SIG-M5 treated with dmso at 0.1 percent for 504 hours (cell line): Measurements from ENCODE around the gene BNC2.
A peak's percentile ranks its signal among the peaks of the same experiment; 100 is the strongest.
"Not testable (repeated sequence)": the region's sequence is repeated elsewhere in the genome, so short reads cannot be mapped to it uniquely, and the experiment has no call there.

Experiments
- DNase-seq: peaks from one replicate; lab custom pipeline; 2025; ENCODE audit not compliant: unreplicated experiment; lab: John Stamatoyannopoulos, UW

BNC2 gene

GRCh38 chr9:16870596-16871335, at the start of gene BNC2:
TSS of gene BNC2 (minus strand) at chr9:16870670. CDS start at chr9:16870648, 22 bp downstream.
- DNase-seq: peak; percentile 12

- DNase-seq: no peak
These were observed 48.5 kb upstream of the BNC2 start for GRCh38 chr9:16918920-16919319.

GRCh38 chr9:16915126-16915831, 44.8 kb upstream of the BNC2 start:
- DNase-seq: no peak

DNA sequence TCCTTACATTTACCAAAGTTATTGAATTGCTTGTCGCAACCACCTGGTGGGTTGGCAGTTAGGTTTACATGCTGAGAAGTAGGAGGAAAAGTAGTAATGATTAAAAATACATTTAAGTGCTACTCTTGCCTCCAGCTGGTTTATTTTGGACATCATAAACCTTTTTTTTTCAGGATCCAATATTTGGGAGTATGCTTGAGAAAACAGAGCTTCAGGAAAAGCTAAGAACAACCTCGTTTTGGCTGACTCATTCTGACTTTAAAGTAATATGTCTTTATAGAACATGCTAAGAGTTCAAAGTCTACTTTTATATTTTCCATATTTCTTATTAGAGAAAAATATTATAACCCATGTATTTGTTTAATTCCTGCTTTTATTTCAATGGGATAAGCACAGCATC, 41.7 kb upstream of the BNC2 start:
- DNase-seq: no peak

- not testable (repeated sequence) for DNase-seq
These were observed 37.7 kb upstream of the BNC2 start for GRCh38 chr9:16908206-16908605.

DNA sequence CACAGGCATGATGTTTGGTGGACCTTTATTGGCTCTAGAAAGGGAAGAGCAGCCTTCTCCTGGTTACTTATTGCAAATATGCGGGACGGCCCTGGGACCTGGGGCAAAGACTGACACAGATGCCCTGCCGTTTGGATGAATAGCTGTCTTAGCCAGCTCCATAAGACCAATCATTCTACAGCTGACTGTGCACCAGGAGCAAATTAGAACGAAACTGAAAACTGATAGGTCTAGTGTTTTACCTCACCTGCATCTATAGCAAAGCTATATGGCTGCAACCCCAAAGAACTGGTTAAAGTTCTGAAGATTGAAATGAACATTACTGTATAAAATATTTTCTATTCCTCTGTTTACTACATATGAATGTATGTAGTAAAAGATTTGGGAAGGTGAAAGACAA, 34.2 kb upstream of the BNC2 start:
- DNase-seq: no peak

GRCh38 chr9:16901590-16901989, 31.1 kb upstream of the BNC2 start:
- no peak for DNase-seq

DNA sequence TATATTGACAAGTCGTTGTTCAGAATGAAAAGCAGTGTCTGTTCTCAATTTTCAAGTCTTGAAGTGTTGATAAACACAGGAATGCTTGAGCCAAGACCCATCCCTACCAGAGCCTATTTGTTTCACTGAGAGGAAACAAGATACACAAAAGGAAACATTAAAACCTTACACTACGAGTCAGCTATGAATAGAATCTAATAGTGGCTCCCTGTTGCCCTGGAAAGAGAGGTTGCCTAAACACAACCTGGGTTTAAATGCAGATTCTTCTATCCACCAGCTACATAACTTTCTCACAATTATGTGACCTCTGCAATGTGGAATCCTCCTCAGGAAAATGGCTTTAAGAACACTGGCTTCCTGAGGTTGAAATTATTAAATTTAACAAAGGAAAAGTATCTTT, 29.1 kb upstream of the BNC2 start:
- no peak for DNase-seq

DNA sequence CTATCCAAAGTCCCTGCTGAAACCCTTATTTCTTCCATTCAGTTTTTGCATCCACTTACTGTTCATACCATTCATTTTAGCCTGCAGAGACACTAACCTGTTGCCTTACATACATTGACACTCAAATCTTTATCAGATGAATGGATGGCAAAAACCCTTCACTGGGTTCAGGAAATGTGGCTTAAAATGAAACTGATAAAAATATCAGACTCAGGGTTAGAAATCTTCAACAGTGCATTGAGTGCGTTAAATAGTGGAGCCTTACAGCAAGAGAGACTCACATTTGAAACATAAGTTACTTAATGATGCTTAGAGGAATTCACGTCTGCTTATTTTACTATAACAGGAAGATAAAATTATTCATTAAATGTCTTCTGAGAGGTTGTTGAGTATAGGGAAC, 28.0 kb upstream of the BNC2 start:
- DNase-seq: no peak

DNA sequence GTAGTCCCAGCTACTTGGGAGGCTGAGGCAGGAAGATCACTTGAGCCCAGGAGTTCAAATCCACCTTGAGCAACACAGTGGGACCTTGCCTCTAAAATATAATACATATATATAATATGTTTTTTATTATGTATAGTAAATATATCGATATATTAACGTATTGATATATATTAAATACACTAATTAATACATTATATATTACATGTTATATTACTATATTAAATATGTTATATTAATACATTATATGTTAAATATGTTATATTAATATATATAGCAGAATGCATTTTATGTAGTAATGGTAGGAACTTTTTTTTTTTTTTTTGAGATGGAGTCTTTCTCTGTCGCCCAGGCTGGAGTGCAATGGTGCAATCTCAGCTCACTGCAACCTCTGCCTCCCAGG, 18.1 kb upstream of the BNC2 start:
- no peak for DNase-seq

DNA sequence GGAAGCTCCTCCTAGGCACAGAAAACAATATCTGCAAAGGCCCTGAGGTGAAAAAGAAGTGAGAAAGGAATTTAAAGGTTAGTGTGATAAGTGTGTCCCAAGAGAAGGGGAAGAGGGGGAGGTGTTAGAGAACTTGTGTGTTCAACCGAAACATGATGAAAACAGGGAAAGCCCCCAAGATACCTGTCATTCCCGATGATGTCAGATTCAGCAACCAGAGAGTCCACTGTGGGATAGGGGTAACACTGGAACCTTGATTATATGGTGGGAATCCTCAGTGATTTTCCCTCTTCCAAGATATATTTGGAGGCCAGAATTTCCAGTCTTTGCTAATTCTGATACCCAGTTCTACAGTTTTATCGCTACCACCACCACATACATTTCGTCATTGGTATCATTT, 15.5 kb upstream of the BNC2 start:
- DNase-seq: no peak

DNA sequence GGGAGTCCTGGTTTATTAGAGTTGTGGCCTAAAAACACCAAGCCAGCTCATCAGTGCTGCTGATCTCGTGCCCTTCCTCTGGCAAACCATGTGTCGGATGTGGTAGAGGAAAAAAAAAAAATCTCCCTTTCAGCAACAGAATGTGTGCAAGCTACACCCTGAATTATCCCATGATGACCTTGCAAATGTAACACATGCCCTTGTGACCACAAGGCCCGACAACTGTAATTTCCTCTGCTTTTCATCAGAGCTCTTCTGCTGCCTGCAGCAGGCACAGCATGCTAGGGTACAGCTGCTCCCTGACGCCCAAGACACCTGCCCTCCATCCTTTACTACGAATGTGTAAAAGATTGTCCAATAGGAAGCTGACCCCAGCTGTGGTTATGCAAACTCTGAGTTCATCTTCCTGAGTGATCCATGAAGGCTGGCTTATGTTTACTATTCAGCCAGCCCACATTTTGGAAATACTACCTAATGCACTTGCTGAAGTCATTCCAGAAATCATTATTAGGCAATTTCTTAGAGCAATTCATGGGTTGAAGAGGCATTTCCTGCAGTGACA, 14.6 kb upstream of the BNC2 start:
- DNase-seq: no peak

DNA sequence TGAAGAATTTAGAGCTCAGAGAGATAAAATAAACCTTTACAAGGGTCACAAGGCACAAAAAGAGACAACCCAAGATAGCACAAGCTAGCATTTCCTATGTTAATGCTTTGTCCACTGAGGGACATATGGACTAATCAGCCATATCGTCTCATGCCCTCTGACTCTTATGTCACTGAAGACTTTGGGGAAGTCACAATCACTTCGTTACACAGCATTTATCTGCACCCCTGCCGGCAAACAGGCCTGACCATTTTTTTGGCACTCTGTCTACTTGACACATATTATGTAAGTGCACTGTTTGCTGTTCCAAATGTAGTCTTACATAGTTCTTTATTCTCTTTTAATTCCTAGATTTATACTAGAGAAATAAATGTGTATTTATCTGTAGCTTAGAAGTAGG, 13.9 kb upstream of the BNC2 start:
- DNase-seq: no peak

- no peak for DNase-seq
These were observed 13.1 kb upstream of the BNC2 start for GRCh38 chr9:16883586-16883985.

DNA sequence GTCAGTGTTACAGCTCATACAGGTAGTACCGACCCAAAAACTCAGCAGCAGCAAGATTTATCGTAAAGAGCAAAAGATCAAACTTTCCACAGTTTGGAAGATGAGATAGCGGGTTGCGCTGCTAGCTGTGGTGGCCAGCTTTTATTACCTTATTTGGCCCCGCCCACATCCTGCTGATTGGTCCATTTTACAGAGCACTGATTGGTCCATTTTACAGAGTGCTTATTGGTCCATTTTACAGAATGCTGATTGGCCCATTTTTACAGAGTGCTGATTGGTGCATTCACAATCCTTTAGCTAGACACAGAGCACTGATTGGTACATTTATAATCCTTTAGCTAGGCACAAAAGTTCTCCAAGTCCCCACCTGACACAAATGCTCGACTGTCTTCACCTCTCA, 12.0 kb upstream of the BNC2 start:
- DNase-seq: not testable (repeated sequence)

DNA sequence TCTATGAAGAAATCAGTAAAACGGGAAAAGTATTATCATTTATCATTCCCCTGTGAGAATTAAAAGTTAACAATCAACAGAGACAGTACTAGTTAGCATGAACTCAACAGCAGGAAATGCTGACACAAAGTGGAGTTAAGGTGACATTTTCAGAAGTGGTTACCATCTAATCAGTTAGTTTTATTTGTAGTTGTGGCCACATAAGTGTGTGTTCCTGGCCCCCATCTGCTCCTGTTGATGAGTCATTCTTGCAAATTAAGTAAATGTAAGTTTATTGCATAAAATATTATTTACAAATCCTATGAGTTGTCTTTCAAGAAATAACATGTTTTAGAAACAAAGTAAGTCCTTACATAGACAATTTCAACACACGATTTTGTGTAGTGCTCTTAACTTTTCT, 8.9 kb upstream of the BNC2 start:
- DNase-seq: no peak

DNA sequence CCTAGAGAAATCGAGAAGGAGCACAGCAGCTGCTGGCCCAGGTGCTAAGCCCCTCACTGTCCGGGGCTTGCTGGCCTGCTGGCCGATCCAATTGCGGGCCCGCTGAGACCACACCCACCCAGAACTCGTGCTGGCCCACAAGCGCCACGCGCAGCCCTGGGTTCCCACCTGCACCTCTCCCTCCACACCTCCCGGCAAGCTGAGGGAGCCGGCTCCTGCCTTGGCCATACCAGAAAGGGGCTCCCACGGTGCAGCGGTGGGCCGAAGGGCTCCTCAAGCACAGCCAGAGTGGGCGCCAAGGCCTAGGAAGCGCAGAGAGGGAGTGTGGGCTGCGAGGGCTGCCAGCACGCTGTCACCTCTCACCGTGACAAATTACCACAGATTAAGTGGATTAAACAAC, 6.8 kb upstream of the BNC2 start:
- DNase-seq: no peak

DNA sequence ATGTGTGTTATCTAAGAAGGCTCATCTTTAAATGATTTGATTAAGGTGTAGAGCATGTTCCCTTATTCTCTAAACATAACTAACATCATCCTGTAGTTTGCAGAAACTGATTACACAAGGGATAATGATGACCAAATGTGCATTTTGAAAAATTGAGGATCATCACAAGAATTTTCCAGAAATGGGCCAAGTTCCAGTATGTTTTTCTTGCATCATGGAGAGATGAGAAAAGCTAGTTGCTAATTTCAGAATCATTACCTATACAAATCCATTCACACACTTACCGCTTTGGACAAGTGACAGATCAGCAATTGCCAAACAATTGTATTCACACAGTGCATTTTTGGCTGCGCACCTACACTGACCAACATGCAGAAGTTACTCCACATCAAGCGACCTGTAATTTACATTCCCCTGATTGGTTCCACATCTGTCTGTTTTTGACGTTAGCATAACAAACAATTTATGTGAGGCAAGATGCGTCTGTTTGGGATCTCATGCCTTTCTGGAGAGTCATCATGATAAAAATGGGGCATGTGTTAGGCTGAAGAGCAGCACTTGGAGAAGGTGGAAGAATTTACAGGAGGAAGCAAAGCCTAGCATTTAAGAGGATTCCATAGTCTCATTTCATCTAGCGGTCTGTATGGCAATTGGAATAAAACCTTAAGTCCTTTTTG, 2.8 kb upstream of the BNC2 start:
- no peak for DNase-seq

- DNase-seq: peak; percentile 13
These were observed 1.1 kb upstream of the BNC2 start for GRCh38 chr9:16871336-16872151.

DNA sequence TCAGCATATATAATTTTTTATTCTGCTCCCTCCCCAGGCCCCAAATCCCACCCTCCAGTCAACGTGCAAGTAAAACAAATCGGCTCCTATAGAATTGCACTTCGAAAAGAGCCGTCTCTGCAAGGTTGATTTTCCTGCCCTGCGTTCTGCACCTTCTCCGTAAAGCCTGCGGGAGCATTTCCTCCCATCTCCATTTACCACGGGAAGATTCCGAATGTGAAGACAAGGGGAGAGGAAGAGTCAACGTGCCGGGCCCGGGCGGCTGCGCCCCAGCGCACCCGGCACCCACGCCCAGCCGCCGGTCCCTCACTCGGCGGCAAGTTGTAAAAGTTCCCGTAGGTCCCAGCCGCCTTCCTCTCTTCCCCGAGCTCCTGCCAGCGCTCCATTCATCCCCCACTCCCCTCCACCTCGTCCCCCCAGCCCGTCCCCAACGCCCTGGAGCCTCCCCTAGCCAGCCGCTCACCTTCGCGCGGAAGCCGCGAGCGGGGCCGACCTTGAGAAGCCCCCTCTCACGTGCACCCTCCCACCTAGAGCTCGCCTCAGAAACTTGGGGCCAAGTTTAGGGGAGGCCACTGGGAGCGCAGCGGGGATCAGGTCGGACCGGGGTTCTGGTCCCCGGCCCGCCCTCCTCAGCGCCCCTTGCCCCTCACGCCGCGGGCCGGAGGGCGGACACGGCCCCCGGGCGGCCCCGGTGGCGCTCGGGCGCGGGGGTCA, 431 bp downstream of the BNC2 start:
- DNase-seq: no peak
